Ammon's horn (tissue), 1 donor: ENCODE data around the gene SUV39H2.
"Not testable (repeated sequence)": the region's sequence is repeated elsewhere in the genome, so short reads cannot be mapped to it uniquely, and the experiment has no call there.

Source experiments
- DNase-seq: peaks from one replicate; pipeline ENCODE4 v3.0.0-alpha.2; 2016; ENCODE audit warnings: low spot score

Gene SUV39H2

GRCh38 chr10:14936584-14936983 is 57.9 kb downstream of the SUV39H2 start:
- no peak for DNase-seq

GRCh38 chr10:14938971-14939370 is 60.3 kb downstream of the SUV39H2 start:
- not testable (repeated sequence) for DNase-seq

GRCh38 chr10:14942147-14942949 is 63.7 kb downstream of the SUV39H2 start:
- DNase-seq, result peak; percentile 30

GRCh38 chr10:14942950-14943338 is 64.3 kb downstream of the SUV39H2 start:
- DNase-seq, result not testable (repeated sequence)

GRCh38 chr10:14945108-14945507 is 66.4 kb downstream of the SUV39H2 start:
- DNase-seq, result no peak

GRCh38 chr10:14947268-14947667 is 68.6 kb downstream of the SUV39H2 start:
- no peak for DNase-seq

GRCh38 chr10:14949291-14949690 is 70.6 kb downstream of the SUV39H2 start:
- DNase-seq, result no peak

GRCh38 chr10:14952851-14953423 is 74.3 kb downstream of the SUV39H2 start:
- DNase-seq, result no peak

- DNase-seq, result peak; percentile 44
Observed at GRCh38 chr10:14953424-14954000, 74.8 kb downstream of the SUV39H2 start.
